Skeletal muscle satellite cell (primary cell): Measurements from ENCODE around the gene PDLIM1.

Experiments used
- H3K27me3 ChIP-seq: 2 replicates; pipeline ENCODE4 v1.7.0; 2013; ENCODE audit warnings: low read length; ENCODE audit not compliant: control insufficient read depth, insufficient read depth
- H3K36me3 ChIP-seq: 2 replicates; pipeline ENCODE4 v1.7.0; 2013; ENCODE audit warnings: mild to moderate bottlenecking, control low read depth, low read length; ENCODE audit not compliant: insufficient read depth
- H3K4me1 ChIP-seq: 2 replicates; pipeline ENCODE4 v1.7.0; 2013; ENCODE audit warnings: low read length; ENCODE audit not compliant: control insufficient read depth, insufficient read depth
- H3K4me2 ChIP-seq: 2 replicates; pipeline ENCODE4 v1.7.0; 2013; ENCODE audit warnings: mild to moderate bottlenecking, low read length
- H3K4me3 ChIP-seq: 2 replicates; pipeline ENCODE4 v1.7.0; 2013; ENCODE audit warnings: low read length
- H3K9ac ChIP-seq: 2 replicates; pipeline ENCODE4 v1.7.0; 2013; ENCODE audit warnings: mild to moderate bottlenecking, low read depth, low read length, moderate library complexity
- H3K9me3 ChIP-seq: replicated peaks from 2 replicates; pipeline ENCODE4 v1.7.0; 2013; ENCODE audit warnings: mild to moderate bottlenecking, control low read depth, low read length

Gene PDLIM1

DNA sequence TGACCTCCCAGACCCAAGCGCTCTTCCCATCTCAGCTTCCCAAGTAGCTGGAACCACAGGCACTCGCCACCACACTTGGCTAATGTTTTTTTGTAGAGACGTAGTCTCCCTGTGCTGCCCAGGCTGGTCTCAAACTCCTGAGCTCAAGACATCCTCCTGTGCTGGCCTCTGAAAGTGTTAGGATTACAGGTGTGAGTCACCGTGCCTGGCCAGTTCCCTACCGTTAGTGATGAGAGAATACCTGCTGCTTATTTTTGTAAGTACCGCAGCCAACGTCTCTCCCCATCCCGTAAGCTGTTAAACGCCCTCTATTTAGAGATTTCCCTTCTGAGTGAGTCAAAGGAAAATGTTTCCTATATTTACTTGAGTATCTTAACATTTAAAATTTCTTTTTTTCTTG lies 38.5 kb upstream of the PDLIM1 start:
- H3K4me2 ChIP-seq, result no peak overlapping the region
- H3K4me3 ChIP-seq, result no peak overlapping the region
- peaks cover 3% of the 10 kb centered on the region for H3K4me1 ChIP-seq
- H3K9ac ChIP-seq, result no peak overlapping the region
- peaks cover 18% of the 10 kb centered on the region for H3K27me3 ChIP-seq
- H3K9me3 ChIP-seq, result no peaks in the 10 kb centered on the region
- H3K36me3 ChIP-seq, result no peaks in the 10 kb centered on the region

DNA sequence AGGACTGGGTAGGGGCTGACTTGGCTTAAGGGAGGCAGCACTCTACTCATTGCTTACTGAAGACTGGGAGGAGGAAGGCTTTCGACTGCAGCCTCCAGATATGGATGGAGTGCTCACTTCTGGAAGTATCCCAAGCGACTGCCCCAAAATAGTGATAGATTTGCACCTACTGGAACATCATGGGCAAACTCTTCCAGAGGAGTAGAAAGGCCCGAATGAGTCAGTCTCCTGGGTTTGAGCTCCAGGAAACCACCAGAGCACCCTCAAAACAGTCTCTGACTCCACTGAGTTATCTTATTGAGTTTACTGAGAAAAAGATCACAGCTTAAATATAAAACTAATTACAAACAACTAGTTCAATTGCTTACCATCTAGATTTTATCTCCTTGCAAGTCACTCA lies 37.2 kb upstream of the PDLIM1 start:
- H3K27me3 ChIP-seq, result peaks cover 18% of the 10 kb centered on the region
- H3K9me3 ChIP-seq, result no peaks in the 10 kb centered on the region
- H3K36me3 ChIP-seq, result no peaks in the 10 kb centered on the region
- H3K4me2 ChIP-seq, result no peak overlapping the region
- no peak overlapping the region for H3K4me3 ChIP-seq
- no peaks in the 10 kb centered on the region for H3K4me1 ChIP-seq
- no peak overlapping the region for H3K9ac ChIP-seq

DNA sequence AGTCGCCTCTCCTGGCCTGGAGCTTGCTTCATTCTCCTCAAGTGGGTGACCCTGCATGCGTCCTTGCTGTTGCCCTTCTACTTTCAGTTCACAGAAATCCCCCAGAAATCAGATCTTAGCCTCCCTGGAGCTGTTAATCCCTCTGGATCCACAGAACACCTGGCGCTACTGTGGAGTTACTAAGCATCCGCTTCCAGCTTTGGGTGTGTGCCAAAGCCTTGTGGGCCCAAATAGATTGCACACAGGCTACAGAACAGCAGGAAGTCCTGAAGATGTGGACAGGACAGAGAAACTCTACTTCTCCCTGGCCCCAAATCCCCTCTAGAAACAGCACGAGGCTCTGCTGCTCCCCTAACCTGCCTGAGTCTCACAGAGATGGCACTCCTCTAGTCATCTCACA lies 36.6 kb upstream of the PDLIM1 start:
- H3K4me3 ChIP-seq, result no peak overlapping the region
- H3K4me1 ChIP-seq, result no peaks in the 10 kb centered on the region
- H3K27me3 ChIP-seq, result peaks cover 18% of the 10 kb centered on the region
- H3K36me3 ChIP-seq, result no peaks in the 10 kb centered on the region
- H3K9ac ChIP-seq, result no peak overlapping the region
- H3K9me3 ChIP-seq, result no peaks in the 10 kb centered on the region
- no peak overlapping the region for H3K4me2 ChIP-seq

DNA sequence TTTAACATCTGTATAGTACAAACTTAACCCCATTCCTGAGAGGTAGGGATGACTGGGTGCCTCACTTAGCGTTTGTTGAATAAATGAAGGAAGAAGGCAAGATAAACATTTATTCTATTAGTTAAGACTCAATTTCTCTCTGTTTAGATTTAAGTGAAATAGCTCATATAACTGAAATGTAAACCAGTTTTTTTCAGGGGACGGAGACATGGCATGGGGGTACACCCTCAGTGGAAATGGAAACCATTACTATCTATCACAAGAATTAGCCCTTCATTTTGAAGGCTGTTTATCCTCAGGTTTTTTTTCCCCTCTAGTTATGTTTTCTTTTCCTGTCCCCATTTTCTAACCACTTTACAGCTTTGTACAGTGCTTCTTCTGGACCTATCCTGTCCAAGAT lies 35.6 kb upstream of the PDLIM1 start:
- H3K4me2 ChIP-seq, result no peak overlapping the region

DNA sequence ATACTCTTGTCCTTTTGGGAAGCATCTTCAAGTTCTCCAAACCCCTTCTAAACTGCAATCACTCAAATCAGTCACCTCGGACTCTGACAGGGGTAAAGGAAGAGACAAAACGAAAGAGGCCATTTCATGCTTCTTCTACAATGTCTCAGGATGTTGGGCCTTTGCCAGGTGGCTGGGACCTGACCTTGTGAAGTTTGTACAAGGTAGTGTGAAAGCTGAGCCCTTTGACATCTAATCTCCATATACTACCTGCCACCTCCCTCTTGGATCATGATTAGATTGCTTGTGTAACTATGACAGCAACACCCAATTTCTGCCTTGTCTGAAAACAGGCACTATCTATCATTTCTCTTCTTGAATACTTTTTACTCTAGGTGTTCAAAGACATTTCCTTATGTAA lies 35.1 kb upstream of the PDLIM1 start:
- Histone ChIP-seq H3K9me3 (no peaks in the 10 kb centered on the region), H3K36me3 (no peaks in the 10 kb centered on the region), H3K4me3 (no peak overlapping the region), H3K4me1 (no peaks in the 10 kb centered on the region), H3K4me2 (no peak overlapping the region), H3K27me3 (peaks cover 19% of the 10 kb centered on the region), H3K9ac (no peak overlapping the region)

More for the DNA sequence above, 35.6 kb upstream of the PDLIM1 start:
- H3K4me1 ChIP-seq, result no peaks in the 10 kb centered on the region
- no peak overlapping the region for H3K9ac ChIP-seq
- H3K4me3 ChIP-seq, result no peak overlapping the region
- peaks cover 18% of the 10 kb centered on the region for H3K27me3 ChIP-seq
- H3K9me3 ChIP-seq, result no peaks in the 10 kb centered on the region
- H3K36me3 ChIP-seq, result no peaks in the 10 kb centered on the region

DNA sequence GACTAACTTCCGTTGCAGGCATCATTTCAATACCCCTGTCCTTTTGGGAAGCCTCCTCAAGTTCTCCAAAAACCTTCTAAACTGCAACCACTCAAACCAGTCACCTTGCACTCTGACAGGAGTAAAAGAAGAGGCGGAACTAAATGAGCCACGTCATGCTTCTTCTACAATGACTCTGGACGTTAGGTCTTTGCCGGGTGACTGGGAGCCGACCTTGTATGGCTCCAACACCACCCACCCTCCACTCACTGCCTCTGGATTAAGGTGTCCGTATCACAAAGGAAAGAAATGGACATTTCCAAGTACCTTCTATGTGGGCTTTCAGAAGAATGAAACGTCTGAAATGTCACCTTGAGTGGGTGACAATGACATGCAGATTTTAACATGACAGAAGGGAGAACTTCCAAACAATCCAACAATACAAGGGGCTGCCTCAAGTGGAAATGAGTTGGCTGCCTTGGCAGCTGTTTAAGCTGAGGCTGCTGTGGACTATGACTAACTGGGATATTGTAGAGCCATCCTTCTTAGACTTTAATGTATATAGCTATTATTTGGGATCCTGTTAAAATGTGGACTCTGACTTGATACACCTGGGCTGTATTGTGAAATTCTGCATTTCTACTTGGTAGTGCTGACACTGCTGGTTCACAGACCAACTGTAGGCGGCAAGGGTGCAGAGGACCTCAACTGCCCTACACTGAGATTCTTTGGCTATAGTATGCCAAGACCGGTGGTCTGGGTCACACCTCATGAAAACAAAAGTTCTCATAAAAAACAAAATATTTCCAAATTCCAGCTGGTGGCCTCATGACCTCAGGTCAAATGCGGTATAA lies 33.8 kb upstream of the PDLIM1 start:
- Histone ChIP-seq H3K9me3 (no peaks in the 10 kb centered on the region), H3K4me3 (no peak overlapping the region), H3K4me2 (no peak overlapping the region), H3K36me3 (no peaks in the 10 kb centered on the region), H3K4me1 (no peaks in the 10 kb centered on the region), H3K9ac (no peak overlapping the region), H3K27me3 (peaks cover 20% of the 10 kb centered on the region)

DNA sequence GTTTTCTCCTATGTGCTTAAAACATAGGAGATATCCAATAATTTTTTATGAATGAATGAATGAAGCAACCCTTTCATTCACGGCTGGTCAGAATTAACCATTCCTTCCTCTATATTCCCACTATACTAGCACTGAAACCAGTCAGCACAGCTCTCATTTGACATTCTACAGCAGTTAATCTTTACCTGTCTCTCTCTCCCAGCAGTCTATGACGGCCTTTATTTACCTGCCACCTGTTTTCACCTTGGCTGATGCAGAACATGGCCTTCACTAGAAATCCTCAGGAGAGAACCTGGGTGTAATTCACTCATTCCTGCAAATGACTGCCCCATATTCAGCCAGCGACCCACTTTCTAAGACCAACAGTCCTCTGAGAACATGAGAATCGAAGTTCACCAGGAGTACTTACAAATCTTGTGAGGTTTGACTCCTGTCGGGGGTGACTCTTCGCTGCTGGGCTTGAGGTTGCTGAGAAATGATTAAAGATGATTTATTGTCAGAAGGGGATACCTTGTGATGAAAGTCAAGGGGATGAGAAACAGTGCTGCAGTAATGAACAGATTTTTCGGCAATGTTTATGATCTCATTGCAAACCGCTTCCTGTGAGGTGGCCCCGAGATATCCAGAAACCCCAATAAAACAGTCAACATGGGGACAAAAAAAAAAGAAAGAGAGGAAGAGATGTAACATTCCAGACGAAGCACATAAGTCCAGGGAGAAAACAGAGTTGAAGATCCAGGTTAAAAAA lies 30.9 kb upstream of the PDLIM1 start:
- no peak overlapping the region for H3K4me2 ChIP-seq
- H3K4me3 ChIP-seq, result no peak overlapping the region
- H3K36me3 ChIP-seq, result no peaks in the 10 kb centered on the region
- H3K4me1 ChIP-seq, result no peaks in the 10 kb centered on the region
- no peak overlapping the region for H3K9ac ChIP-seq
- H3K27me3 ChIP-seq, result peaks cover 24% of the 10 kb centered on the region
- no peaks in the 10 kb centered on the region for H3K9me3 ChIP-seq

DNA sequence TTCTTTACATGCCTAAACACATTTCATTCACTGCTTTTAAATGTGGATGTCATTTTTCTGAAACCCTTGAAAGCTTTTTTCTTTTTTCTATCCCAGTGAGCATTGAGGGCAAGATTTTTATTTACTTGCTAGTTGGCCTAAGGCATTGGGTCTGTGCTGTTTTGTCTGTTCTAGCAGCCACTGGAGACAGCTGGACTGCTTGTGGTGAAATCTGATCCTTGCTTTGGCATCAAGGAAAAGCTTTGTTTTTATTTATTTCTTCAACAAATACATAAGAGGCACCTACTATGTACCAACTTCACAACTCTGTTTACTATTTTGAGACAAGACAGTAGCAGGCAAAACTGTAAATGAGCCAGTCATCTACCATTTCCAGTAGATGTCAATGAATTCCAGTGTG lies 28.4 kb upstream of the PDLIM1 start:
- no peak overlapping the region for H3K4me2 ChIP-seq

DNA sequence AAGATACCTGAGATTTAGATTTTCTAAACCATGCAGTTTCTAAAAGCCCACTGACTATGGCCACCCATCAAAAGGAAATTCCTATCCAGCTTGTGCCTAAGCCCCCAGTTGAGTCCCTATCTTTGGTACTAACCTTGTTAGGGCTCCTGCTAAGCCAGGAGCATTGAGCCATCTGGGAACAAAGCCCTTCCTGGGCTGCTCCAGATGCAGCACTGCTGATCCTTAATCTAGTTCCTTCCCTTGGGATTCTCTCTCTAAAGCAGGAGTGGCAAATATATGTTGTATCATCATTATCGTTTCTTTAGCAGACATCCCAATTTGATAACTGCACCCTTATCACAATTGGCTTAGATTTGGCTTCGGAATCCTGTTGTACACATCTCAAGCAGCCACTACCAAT lies 24.7 kb upstream of the PDLIM1 start:
- no peak overlapping the region for H3K9ac ChIP-seq
- no peaks in the 10 kb centered on the region for H3K9me3 ChIP-seq
- no peak overlapping the region for H3K4me2 ChIP-seq
- H3K27me3 ChIP-seq, result peaks cover 47% of the 10 kb centered on the region
- H3K4me3 ChIP-seq, result no peak overlapping the region
- no peaks in the 10 kb centered on the region for H3K4me1 ChIP-seq
- H3K36me3 ChIP-seq, result no peaks in the 10 kb centered on the region

More for the DNA sequence above, 28.4 kb upstream of the PDLIM1 start:
- Histone ChIP-seq H3K36me3 (no peaks in the 10 kb centered on the region), H3K9me3 (no peaks in the 10 kb centered on the region), H3K27me3 (peaks cover 28% of the 10 kb centered on the region), H3K9ac (no peak overlapping the region), H3K4me1 (no peaks in the 10 kb centered on the region), H3K4me3 (no peak overlapping the region)

DNA sequence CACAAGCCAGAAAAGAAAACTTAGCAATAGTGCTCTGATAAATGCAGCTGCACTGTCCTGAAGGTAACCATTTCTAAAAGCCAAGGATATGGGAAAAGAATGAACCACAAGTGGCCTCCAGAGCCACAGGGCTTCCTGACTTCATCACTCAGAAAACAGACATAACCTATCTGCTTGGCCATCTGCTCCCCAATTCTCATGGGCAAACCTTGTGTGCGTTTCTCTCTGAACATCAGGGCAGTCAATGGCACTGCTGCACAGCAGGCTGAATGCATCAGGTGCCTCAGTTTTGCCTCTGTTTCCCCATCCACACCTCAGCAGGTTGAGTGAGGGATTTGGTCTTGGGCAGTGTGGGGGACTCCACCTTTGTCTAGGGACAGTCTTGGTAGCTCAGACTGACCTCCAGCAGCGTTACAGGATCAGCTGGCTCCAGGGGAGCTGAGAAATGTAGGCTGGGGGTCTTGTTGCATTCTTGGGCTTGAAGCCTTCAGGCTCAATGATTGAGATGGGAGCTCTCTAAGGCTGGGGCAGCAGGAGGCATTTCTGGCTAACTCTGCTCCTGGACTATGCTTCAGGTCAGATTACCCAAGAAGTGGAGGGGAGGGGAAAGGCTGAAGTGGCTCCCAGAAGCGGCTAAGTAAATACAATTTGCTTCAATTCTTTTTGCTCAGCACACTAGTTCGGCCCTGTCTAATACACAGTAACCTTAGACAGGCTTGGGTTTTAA lies 23.6 kb upstream of the PDLIM1 start:
- Histone ChIP-seq H3K4me2 (no peak overlapping the region), H3K9me3 (no peaks in the 10 kb centered on the region), H3K4me1 (no peaks in the 10 kb centered on the region), H3K36me3 (no peaks in the 10 kb centered on the region), H3K9ac (no peak overlapping the region), H3K27me3 (peaks cover 50% of the 10 kb centered on the region), H3K4me3 (no peak overlapping the region)

DNA sequence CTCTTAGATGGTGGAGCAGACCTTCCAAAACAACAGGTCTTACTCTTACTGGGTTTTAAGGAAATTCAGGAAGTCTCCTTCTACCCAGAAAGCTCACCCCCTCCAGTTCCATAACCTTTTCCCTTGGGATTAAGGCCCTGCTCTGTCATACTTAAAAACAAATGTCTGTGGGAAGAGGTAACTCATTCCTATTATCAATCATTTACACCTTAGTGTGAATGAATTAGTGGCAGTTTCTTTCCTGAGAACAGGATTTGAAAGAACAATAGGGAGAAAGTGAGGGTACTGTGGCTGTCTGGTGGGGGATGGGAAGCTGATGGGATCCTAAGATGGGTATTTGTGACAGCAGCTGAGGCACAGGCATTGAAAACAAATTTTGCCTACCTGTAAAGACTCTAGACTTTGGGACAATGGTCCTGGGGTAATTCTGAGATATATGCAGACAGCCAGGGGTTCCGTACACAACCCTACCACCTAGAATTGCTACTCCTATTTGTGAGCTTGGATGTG lies 22.2 kb upstream of the PDLIM1 start:
- no peaks in the 10 kb centered on the region for H3K36me3 ChIP-seq
- H3K4me1 ChIP-seq, result peaks cover 11% of the 10 kb centered on the region
- no peaks in the 10 kb centered on the region for H3K9me3 ChIP-seq
- no peak overlapping the region for H3K9ac ChIP-seq
- no peak overlapping the region for H3K4me3 ChIP-seq
- H3K4me2 ChIP-seq, result no peak overlapping the region
- peaks cover 46% of the 10 kb centered on the region for H3K27me3 ChIP-seq
